Measurements from ENCODE around the gene TMEM92. TPM values are rescaled to one million over a fixed set of nuclear protein-coding genes. Genes with fewer than 3 reads are reported as not detected.

TMEM92 gene
- total RNA-seq: not detected in 2 replicates

GRCh38 chr17:50274142-50274896, at the start of gene TMEM92:
TSS of gene TMEM92 (plus strand) at chr17:50274466. CDS start at chr17:50274502, 36 bp downstream.

Small RNAs within 50 kb of the gene (small RNA-seq; reads per million reads assigned to genes)
- gene SUMO2P7: not detected

Other genes with a start within 250 kb of the TMEM92 start
- 125 and 163 TPM in 2 replicates for gene ITGA3, start 218.4 kb upstream of the TMEM92 start, total RNA-seq
- gene PDK2, start 179.1 kb upstream of the TMEM92 start, total RNA-seq: 43.2 and 48.5 TPM in 2 replicates
- 9.0 and 9.1 TPM in 2 replicates for gene SAMD14, start 144.3 kb upstream of the TMEM92 start, total RNA-seq
- 63.9 and 65.1 TPM in 2 replicates for gene PPP1R9B, start 123.8 kb upstream of the TMEM92 start, total RNA-seq
- 1.8 and 2.4 TPM in 2 replicates for gene SGCA, start 108.5 kb upstream of the TMEM92 start, total RNA-seq
- 4,697 and 6,239 TPM in 2 replicates for gene COL1A1, start 72.8 kb upstream of the TMEM92 start, total RNA-seq
- gene XYLT2, start 71.7 kb downstream of the TMEM92 start, total RNA-seq: 53.1 and 59.3 TPM in 2 replicates
- gene MRPL27, start 98.7 kb downstream of the TMEM92 start, total RNA-seq: 46.6 and 58.8 TPM in 2 replicates
- gene EME1, start 98.8 kb downstream of the TMEM92 start, total RNA-seq: 0.32 and 0.85 TPM in 2 replicates
- 154 and 158 TPM in 2 replicates for gene LRRC59, start 123.1 kb downstream of the TMEM92 start, total RNA-seq
- 17.5 and 27.4 TPM in 2 replicates for gene ACSF2, start 151.8 kb downstream of the TMEM92 start, total RNA-seq
- gene CHAD, start 194.4 kb downstream of the TMEM92 start, total RNA-seq: not detected in 2 replicates
- 22.4 and 25.3 TPM in 2 replicates for gene RSAD1, start 204.4 kb downstream of the TMEM92 start, total RNA-seq
- gene MYCBPAP, start 234.0 kb downstream of the TMEM92 start, total RNA-seq: 0.97 and 1.1 TPM in 2 replicates